ENCODE measurements around the gene TMEM53.

The TMEM53 gene

GRCh38 chr1:44647896-44648295 is 26.4 kb downstream of the TMEM53 start:
- no peak for DNase-seq (ENCODE audit: low read depth in 2 of 2)

DNA sequence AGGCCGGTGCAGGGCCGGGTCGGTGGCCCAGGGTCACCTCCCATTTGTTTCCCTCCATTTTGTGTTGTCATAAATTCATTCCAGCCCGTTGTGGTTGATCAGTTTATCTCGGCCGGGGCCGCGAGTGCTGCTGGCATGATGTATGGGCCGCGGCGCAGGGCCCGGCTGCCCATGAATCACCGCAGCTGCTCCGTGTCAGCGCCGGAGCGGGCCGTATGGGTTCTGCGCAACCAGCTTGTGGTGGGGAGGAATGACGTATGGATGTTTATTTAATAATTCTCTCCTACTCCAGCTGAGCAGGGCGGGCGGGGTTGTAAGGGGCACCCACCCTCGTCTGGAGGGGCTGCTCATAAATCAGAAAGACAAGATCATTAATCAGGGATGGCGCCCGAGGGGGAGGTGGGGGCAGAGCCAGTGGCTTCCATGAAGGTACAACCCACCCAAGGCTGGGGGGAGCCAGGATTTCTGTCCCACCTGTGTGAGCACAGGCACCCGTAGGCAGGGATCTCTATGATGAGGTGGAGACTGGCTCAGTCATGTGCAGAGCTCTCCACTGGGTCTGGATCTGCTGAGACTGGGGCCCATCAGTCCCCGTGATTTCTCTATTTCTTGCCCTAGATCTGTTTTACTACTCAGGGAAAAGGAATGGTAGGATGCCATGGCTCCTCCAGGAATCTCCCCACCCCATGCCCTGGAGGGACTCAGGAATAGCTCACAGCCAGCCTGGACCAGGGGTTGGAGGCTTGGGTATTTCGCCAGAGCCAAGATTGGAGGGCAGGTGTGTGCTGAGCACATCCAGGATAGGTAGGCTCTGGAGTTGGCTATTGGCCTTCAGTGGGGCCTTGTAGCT is 27.8 kb downstream of the TMEM53 start:
- no peak for DNase-seq (ENCODE audit: low read depth in 2 of 2)

GRCh38 chr1:44645476-44646244 is 28.6 kb downstream of the TMEM53 start:
- no peak for DNase-seq (ENCODE audit: low read depth in 2 of 2)

DNA sequence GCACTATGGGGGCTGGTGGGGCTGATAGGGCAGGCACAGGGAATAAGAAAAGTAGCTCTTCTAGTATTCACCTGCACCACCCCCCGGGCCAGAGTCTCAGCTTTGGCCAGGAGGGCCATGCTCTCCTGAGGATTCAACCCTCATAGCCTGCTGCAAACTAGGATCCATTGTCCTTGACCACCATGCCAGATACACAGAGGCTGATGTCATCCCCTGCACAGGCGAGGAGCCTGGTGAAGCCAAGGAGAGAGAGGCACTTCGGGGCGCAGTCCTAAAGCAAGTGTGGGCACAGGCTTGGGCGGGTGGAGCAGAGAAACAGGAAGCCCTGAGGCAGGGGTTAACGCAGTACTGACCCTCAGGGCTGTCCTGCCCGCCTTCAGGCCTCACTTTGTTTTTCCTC is 29.5 kb downstream of the TMEM53 start:
- DNase-seq (ENCODE audit: low read depth in 2 of 2): no peak

- DNase-seq (ENCODE audit: low read depth in 2 of 2): no peak
These were observed 30.5 kb downstream of the TMEM53 start for GRCh38 chr1:44643721-44644334.

DNA sequence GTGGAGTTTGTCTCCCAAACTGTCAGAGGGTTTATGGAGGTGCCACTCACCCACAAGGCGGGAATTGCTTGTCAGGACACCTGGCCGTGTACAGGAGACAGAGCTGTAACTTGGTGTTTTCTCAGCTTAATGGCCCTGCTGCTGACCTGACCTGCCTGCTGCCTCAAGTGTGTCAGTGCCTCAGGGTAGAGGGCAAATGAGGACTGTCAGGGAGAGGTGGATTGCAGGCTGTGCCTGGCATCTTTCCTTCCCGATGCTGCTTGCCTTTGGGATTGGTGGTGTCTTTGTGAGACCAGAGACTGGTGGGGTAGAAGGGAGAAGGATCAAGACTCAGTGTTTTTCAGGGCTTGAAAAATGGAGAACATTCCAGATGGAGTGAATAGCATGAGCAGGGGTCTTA is 31.4 kb downstream of the TMEM53 start:
- DNase-seq (ENCODE audit: low read depth in 2 of 2): no peak

DNA sequence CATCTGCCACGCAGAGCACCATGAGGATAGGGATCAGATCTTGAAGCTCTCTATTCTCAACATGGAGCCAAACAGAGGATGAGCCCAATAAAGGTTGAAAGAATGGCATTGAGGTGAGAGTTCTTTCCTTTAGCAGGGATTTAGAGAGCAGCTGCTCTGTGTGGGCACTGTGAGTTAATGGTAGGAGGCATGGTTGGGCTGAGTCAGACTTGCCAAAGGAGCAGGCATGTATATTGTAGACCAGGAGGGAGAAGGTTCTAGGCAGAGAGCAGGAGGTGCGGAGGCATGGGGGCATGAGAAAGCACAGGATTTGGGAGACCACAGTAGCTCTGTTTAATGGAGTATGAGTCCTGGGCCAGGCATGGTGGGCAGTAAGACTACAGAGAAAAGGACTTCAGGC is 32.0 kb downstream of the TMEM53 start:
- no peak for DNase-seq (ENCODE audit: low read depth in 2 of 2)

DNA sequence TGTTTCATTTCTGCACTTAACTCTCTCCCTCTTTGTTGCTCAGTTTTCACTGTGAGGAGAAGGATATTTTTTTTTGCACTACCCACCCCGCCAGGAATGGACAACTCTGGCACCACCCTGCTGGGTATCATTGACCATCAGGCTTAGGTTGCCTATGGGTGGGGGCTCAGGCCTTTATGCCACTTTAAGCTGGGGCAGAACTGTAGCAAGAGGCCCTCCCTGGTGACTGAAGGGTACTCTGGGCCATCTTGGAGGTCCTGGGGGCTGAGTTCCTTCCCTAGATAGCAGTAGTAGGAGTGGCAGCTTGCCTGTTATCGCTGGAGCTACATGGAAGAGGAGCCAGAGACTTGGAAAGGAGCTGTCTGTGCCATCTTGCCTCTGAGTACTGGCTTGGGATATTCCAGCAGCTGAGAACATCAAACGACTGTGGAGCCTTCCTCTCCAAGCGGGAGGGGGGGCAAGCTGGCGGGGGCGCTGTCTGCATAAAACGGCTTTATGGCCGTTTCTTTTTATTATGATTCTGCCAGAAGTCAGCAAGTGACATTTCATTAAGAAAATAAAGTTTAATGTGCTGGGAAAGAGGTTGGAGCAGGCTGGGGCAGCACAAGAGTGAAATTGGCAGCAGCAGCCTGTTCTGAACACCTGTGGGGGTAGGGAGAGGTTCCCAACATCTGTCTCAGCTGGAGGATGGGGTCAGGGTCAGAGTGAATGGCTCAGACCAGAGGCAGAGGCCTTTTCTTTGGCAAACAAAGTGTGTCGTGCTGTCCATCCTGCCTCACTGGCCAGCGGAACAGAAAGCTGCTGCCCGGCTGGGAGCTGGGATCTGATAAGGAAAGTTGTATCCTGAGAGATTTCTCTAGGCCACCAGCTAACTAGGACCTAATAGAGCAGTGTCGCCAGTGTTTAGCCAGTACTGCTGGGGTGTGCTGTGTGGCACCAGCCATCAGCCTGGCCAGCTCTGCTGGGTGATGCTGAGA is 32.9 kb downstream of the TMEM53 start:
- no peak for DNase-seq (ENCODE audit: low read depth in 2 of 2)

DNA sequence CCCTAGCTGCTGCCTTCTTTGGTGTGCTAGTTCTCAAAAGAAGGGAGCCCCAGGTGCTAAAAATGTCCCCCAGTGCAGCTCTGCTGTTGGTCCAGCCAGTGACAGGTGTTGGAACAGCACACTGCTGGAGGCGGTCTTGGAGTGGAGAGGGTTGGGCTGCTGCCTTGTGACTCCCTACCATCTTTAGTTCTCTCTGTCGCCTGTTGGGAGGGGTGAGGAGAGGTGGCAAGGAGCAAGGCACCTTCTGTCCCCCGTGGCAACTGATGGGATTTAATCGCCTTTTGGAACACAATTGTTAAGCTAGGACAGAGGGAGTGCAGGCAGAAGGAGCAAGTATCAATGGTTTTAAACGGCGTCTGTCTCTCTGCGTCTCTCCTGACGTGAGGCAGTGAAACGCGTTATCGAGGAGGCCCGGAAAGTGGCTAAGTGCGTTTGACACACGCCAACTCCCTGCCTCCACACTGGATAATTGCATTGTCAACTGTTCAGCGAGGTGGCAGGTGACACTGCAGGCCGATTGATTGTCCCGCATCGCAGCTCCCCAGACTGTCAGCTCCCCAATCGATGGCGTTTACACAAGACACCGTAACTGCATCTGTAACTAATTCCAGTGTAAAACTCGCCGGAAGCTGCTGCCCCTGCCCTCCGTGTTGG is 34.0 kb downstream of the TMEM53 start:
- no peak for DNase-seq (ENCODE audit: low read depth in 2 of 2)

- DNase-seq (ENCODE audit: low read depth in 2 of 2): no peak
These were observed 36.4 kb downstream of the TMEM53 start for GRCh38 chr1:44637702-44638411.

DNA sequence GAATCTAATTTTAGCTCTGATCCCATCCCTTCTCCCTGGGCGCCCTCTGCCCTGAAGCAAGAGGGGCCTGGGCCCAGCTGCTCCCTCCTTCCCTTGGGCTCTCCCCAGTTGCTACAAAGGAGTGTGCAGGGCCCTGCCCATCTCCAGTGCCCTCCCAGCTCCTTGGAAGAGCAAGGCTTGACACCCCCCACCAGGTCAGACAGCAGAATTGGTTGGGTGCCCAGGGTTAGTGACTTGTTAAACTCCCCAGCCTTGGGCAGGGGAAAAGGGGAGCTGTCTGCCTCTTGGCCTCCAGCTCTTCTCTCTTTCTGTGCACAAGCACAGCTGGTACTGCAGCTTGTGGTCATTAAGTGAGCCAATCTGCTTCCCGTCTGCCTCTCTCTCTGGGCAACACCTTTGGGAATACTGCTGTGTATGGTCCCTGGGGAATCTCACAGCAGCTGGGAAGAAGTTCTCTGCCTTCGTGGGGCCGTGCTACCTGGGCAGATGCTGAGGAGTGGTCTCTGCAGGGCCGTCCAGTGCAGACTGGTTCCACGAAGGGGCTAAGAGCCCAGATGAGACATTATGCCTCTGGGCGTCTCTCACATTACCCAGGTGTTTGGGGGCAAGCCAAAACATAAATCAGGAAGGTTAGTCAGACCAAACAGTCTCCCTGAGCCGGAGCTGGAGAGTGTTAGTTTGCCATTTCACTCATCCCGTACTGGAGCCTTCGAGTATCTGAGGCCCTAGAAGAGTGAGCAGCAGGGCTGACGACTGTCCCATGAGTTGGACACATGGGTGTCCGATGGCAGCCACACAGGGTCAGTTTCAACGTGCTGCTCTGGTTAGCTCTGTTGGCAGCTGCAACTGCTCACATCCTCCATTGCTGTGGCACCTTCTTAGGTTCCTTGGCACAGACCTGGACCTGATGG is 37.3 kb downstream of the TMEM53 start:
- no peak for DNase-seq (ENCODE audit: low read depth in 2 of 2)

GRCh38 chr1:44636083-44636687 is 38.1 kb downstream of the TMEM53 start:
- DNase-seq (ENCODE audit: low read depth in 2 of 2): no peak

GRCh38 chr1:44635439-44635838 is 38.8 kb downstream of the TMEM53 start:
- DNase-seq (ENCODE audit: low read depth in 2 of 2): no peak

DNA sequence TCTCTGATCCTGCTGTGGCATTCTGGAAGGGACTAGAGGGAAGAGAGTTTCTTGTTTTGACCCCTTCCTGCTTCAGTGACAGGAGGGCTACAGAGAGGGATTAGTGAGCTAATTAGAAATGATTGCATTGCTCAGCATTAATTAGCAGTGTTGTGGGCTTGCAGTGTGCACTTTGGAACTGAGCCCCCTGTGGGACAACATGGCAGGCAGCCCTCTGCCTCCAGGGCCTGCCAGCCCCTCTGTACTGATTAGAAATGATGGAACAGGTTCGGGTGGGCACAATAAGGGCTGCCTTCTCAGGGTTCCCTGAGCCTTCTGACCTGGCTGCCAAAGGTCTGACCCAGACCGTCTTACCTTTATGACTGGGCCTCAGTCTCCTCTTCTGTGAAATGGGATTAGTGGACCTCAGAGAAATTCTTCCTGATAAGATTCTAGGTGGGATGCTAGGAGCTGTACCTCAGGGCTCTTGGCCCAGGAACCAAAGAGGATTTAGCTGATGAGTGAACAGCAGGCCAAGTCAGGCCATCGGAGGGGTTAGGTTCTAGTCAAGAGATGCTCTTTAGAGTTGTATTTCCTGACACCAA is 39.6 kb downstream of the TMEM53 start:
- DNase-seq (ENCODE audit: low read depth in 2 of 2): no peak

DNA sequence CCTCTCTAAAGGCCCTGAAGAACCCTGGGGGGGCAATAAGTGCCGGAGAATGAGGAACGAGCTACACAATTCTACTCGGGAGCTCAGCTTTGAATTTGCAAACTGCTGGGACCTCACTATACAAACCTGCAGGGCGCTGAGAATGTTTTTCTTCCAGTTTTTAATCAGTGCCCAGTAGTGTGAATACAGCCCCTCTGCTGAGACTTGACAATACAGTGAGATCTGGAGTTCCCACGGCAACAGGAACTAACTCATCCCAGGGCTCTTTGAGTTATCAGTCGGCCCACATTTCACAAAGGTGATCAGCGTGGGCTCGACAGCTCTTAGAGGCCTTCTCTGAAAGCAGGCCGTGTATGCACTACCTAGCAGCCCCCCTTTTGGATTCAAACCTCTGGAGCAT is 41.7 kb downstream of the TMEM53 start:
- DNase-seq (ENCODE audit: low read depth in 2 of 2): no peak

DNA sequence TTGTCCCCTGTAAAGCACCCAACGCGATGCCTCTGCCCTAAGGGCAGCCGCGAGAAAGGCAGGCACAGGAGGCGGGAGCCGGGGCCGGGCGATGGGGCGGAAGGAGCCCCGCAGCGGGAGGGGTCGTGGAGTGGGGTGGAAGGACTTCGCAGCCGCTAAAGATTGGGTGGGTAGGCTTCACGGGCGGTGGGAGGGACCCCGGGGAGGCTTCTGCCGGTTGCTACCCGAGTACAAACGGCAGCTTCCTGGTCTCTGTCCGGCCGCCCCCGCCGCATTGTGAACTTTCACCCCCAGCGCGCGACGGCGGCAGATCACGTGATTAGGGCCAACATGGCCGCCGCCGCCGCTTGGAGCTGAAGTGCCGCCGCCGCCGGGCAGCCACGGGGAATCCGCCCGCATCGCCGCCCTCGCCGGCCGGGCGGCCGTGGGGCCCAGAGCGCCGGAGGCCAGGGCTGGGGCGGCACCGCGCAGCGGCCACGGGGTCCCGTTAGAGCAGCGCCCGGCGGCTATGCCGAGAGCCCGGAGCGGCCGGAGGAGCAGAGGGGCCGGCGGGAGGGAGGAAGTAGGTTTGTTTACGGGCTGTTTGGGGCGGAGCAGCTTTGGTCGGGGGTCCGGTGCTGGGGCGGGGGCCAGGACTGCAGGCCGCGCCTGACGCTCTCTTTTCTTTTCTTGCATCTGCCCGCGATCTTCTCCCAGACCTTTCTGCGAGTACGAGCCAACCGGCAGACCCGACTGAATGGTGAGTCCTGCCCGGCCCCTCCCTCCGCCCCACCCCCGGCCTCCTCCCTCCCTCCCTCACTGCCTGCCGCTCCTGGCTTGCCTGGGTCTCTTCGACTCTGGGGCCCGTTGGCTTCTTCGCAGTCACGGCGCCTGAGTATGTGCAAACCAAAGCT is 42.4 kb downstream of the TMEM53 start:
- DNase-seq (ENCODE audit: low read depth in 2 of 2): peak; percentile 84 to 87

- no peak for DNase-seq (ENCODE audit: low read depth in 2 of 2)
These were observed 43.0 kb downstream of the TMEM53 start for GRCh38 chr1:44631333-44631646.

GRCh38 chr1:44630116-44630515 is 44.2 kb downstream of the TMEM53 start:
- no peak for DNase-seq (ENCODE audit: low read depth in 2 of 2)
